Measurements from ENCODE around the gene GRK4. TPM values are rescaled to one million over a fixed set of nuclear protein-coding genes. Genes with fewer than 3 reads are reported as not detected.

The GRK4 gene
- total RNA-seq, 1 experiment from 2014 or later, result 4.2 TPM

- Histone ChIP-seq H3K27me3 (ENCODE audit: insufficient read depth, low read length) (no peaks in the 10 kb centered on the region), H3K9ac (ENCODE audit: low read length) (no peak overlapping the region), H3K27ac (ENCODE audit: low read depth, low read length) (no peak overlapping the region; the same call in 1 of the 2 replicates), H3K9me2 (ENCODE audit: insufficient read depth) (no peaks in the 10 kb centered on the region), H4K20me1 (ENCODE audit: insufficient read depth) (peaks cover under 1% of the 10 kb centered on the region; the same call in 1 of the 2 replicates), H3K4me1 (ENCODE audit: control insufficient read depth in 1 of 2, insufficient read depth in 2 of 2, low read length in 2 of 2) (peaks cover 11 to 26% of the 10 kb centered on the region in 2 experiments), H3K36me3 (ENCODE audit: control insufficient read depth in 1 of 2, insufficient read depth in 2 of 2, low read length in 2 of 2) (peaks cover 4 to 31% of the 10 kb centered on the region in 2 experiments; a peak in 2 of 4 replicates), H2AFZ (ENCODE audit: low read depth, low read length, poor library complexity, severe bottlenecking) (no peak overlapping the region), H3K4me2 (ENCODE audit: low read length) (no peak overlapping the region), H3K4me3 (replicated peaks in 1 of 2; ENCODE audit: low read depth in 1 of 2, low read length in 2 of 2) (no peak overlapping the region), H3K79me2 (ENCODE audit: insufficient read depth, low read length) (peaks cover 36% of the 10 kb centered on the region), H3K9me3 (ENCODE audit: control insufficient read depth in 1 of 2, insufficient read depth in 1 of 2, low read depth in 1 of 2, low read length in 2 of 2) (no peaks in the 10 kb centered on the region)
- POLR2A ChIA-PET, result no interaction called here
- DNase-seq (ENCODE audit: low read depth, low spot score) (no peak), ATAC-seq (no peak)
- CTCF ChIA-PET, result no interaction called here
- intact Hi-C loops (cut with micrococcal nuclease), result no loop called here
- no peak for TF ChIP-seq CEBPB (IDR thresholded peaks at IDR 0.05; ENCODE audit: low read depth)
- 0 out of 2 replicates have a peak, but pooled peaks have one; percentile 17 for TF ChIP-seq POLR2AphosphoS5 (IDR thresholded peaks at IDR 0.05; ENCODE audit: low read depth, low read length)
- RAD21 ChIA-PET (ENCODE audit: low non-redundant PET in 1 of 2, low total read pairs in 2 of 2, uncharacterized antibody in 2 of 2, unreplicated experiment in 2 of 2), result no interaction called here
- no TSS peak for BruUV-seq (replicated peaks)
Measured at GRCh38 chr4:2931512-2932301, 31.7 kb upstream of the GRK4 start.

- DNase-seq (ENCODE audit: low read depth, low spot score), result no peak
- Histone ChIP-seq H3K4me3 (replicated peaks in 1 of 2; ENCODE audit: low read depth in 1 of 2, low read length in 2 of 2) (no peak overlapping the region; a peak in 1 of 4 replicates), H3K4me1 (ENCODE audit: control insufficient read depth in 1 of 2, insufficient read depth in 2 of 2, low read length in 2 of 2) (peaks cover 17 to 34% of the 10 kb centered on the region in 2 experiments), H3K27ac (ENCODE audit: low read depth, low read length) (peak overlapping the region; percentile 73; the same call in 1 of the 2 replicates), H3K36me3 (ENCODE audit: control insufficient read depth in 1 of 2, insufficient read depth in 2 of 2, low read length in 2 of 2) (peaks cover 3 to 31% of the 10 kb centered on the region in 2 experiments; a peak in 2 of 4 replicates), H3K9ac (ENCODE audit: low read length) (no peak overlapping the region), H3K27me3 (ENCODE audit: insufficient read depth, low read length) (no peaks in the 10 kb centered on the region), H3K9me2 (ENCODE audit: insufficient read depth) (no peaks in the 10 kb centered on the region), H3K9me3 (ENCODE audit: control insufficient read depth in 1 of 2, insufficient read depth in 1 of 2, low read depth in 1 of 2, low read length in 2 of 2) (no peaks in the 10 kb centered on the region), H2AFZ (ENCODE audit: low read depth, low read length, poor library complexity, severe bottlenecking) (no peak overlapping the region), H3K4me2 (ENCODE audit: low read length) (peak overlapping the region; percentile 89), H3K79me2 (ENCODE audit: insufficient read depth, low read length) (peaks cover 36% of the 10 kb centered on the region), H4K20me1 (ENCODE audit: insufficient read depth) (peaks cover 5% of the 10 kb centered on the region; the same call in 1 of the 2 replicates)
- ChIA-PET RAD21 (ENCODE audit: low non-redundant PET in 1 of 2, low total read pairs in 2 of 2, uncharacterized antibody in 2 of 2, unreplicated experiment in 2 of 2) (no interaction called here), CTCF (no interaction called here), POLR2A (no interaction called here)
- intact Hi-C loops (cut with micrococcal nuclease), result no loop called here
- no peak for ATAC-seq
- TF ChIP-seq SP1 (IDR thresholded peaks at IDR 0.05; ENCODE audit: low read depth) (no peak), ELF1 (IDR thresholded peaks at IDR 0.05; ENCODE audit: borderline replicate concordance, low read depth) (no peak)
- BruUV-seq (replicated peaks), result no TSS peak
Measured at GRCh38 chr4:2932321-2932950, 30.9 kb upstream of the GRK4 start.
